Uterine smooth muscle cell (primary cell): ENCODE results near the gene AMMECR1. TPM values are rescaled to one million over a fixed set of nuclear protein-coding genes. Genes with fewer than 3 reads are reported as not detected.

Source experiments
- total RNA-seq: library from RNA; depleted of rRNA; stranded (reverse); fragments of >200 nt; gene quantifications from 2 replicates; pipeline ENCODE4 v1.2.3, GENCODE V29; 2014

Gene AMMECR1
- 15.4 and 16.8 TPM in 2 replicates for total RNA-seq

DNA sequence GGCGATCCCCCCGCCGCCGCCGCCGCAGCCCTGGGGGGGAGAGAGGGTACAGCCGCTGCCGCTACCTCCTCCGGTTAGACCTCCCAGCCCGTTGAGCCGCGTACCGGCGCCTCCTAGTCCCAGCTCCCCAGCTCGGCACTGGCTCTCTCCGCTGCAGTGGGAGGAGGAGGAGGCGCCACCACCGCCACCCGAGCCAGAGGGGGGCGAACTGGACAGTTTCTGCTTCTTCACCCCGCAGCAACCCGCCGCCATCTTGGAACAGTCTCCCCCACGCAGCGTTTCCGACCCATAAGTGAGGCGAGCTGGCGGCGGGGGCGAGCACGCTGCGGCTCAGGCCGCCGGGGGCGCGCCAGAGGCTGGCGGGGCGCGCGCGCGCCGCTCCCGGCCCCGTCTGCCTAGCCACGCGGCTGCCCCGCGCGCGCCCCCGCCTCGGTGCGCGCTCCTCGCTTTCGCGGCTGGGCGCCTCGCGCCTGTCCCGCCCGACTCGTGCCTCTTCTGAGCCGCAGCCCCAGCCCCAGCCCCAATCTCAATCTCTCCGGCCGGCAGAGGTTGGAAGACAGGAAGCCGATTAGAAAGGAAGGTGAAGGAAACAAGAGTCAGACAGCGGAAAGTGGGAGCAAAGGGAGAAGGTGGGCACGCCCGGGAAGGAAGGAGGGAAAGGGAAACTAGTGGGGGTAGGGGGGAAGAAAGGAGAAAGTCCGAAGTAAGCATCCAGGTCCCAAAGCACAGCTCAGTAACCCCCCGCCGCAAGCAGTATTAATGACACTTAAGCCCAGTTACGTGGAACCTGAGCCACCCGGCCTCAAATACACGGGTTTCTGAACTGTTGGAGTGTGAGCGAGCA, at the start of gene AMMECR1:
AMMECR1 (minus strand) TSS at position 266 of the 844 bp plus-strand sequence; CDS start at position 252, 14 bp downstream.

DNA sequence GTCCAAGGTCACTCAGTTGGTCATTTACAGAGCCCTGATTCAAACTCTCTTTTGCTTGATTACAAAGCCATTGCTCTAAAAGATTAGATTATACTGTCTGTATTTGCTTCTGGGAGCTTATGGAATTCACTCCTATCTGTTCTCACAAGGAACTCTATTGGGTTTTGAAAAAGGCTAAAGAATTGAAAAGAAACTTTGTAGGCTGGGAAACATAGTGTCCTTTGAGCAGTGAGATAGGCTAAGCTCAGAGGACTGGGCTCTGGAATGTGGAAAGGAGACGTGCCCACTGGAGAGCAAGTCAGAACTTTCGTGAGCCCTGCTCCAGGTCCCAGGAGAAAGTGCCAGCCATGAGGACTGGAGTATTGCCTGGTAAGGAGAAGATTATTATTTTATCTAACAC, 40.7 kb upstream of the AMMECR1 start, which contains the start of gene RTL9:
RTL9 (plus strand) TSS at position 301 of the 400 bp plus-strand sequence. CDS start 91,770 bp downstream, outside the sequence.

Other genes with a start within 250 kb of the AMMECR1 start
- 0.11 and 0.37 TPM in 2 replicates for gene RTL9, start 40.8 kb upstream of the AMMECR1 start, total RNA-seq